Measurements from ENCODE around the gene TNFRSF11A.

Gene TNFRSF11A

DNA sequence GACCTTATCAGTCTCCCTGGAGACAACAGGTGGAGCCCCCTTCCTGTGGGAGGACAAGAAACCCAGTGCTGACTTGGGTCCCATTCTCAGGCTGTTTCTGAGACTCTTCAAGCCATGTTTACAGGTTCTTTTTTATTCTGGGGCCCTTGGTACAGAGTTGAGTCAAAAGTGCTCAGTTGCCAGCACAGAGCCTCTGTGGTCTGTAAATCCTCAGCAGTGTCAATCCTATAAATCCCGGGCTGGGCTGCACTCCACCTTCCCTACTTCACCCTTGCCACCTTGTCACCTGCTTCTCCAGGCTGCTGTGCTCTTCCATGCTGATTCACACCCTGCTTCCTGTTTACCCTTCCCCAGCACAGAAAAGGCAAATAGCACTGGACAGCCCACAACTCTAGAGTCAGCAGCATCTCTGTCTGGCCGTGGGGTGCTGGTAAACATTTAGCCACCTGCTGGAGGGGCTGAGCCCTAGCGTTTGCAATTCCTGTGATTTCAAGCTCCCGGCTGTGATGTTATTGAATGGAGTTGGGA lies 74.7 kb downstream of the TNFRSF11A start:
- TF ChIP-seq, protein P1, sequence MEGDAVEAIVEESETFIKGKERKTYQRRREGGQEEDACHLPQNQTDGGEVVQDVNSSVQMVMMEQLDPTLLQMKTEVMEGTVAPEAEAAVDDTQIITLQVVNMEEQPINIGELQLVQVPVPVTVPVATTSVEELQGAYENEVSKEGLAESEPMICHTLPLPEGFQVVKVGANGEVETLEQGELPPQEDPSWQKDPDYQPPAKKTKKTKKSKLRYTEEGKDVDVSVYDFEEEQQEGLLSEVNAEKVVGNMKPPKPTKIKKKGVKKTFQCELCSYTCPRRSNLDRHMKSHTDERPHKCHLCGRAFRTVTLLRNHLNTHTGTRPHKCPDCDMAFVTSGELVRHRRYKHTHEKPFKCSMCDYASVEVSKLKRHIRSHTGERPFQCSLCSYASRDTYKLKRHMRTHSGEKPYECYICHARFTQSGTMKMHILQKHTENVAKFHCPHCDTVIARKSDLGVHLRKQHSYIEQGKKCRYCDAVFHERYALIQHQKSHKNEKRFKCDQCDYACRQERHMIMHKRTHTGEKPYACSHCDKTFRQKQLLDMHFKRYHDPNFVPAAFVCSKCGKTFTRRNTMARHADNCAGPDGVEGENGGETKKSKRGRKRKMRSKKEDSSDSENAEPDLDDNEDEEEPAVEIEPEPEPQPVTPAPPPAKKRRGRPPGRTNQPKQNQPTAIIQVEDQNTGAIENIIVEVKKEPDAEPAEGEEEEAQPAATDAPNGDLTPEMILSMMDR (IDR thresholded peaks at IDR 0.05): peak; percentile 57; the same call in 1 of the 2 replicates

DNA sequence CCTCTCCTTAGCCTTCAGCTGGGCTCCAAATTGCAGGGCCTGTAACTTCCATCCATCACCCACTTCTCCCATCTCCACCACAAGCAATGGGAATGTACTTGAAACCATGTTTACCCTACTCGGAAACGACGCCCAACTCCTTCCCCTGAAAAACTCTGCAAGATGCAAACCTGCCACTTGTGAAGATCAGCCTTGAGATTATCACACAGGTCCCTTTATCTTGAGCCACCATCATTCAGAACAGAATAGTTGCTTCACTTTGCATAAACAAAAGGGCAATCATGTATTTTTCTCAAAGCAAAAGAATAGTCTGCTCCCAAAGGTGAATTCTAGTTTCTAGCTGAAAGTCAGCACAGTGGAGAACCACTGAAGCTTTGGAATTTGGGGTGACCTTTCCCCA lies 75.8 kb downstream of the TNFRSF11A start:
- TF ChIP-seq, protein P1 (IDR thresholded peaks at IDR 0.05): no peak

DNA sequence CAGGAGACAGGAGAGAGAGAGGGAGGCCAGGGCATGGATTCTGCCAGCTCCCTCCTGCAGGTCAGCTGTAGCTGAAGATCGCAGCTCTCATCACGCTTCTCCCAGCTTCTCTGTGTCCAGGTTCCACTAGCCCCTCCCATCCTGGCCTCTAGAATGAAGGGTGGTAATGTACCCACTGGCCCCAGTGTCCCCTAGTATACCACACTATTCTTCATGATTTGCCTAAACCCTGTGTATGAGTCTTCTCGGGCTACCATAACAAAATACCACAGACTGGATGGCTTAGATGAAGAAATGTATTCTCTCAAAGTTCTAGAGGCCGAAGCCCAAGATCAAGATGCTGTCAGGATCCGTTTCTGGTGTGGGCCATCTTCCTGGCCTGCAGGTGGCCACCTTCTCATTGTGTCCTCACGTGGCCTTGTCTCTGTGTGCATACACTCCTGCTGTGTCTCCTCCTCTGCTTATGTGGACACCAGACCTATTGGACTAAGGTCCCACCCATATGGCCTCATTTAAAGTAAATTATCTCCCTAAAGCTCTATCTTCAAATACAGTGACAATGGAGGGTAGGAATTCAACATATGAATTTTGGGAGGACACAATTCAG lies 77.3 kb downstream of the TNFRSF11A start:
- TF ChIP-seq, protein P1 (IDR thresholded peaks at IDR 0.05): no peak

DNA sequence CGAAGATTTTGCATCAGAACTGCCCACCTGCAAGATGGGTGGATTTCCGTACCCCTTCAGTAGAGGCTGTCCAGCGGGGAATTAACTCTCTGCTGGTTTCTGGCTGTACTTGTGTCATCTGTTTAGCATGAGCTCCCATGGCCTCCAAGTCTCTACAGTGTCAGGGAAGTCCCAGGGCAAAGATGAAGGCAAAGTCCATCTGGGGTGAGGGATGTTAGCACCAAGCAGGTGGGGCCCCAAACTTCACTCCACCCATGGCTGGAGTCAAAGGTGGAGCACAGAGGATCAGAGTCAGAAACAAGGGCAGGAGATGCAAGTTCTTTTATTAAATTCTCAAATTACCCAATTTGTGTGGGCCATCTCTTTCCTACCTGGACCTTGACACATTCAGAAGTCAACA lies 78.0 kb downstream of the TNFRSF11A start:
- TF ChIP-seq, protein P1 (IDR thresholded peaks at IDR 0.05): no peak

DNA sequence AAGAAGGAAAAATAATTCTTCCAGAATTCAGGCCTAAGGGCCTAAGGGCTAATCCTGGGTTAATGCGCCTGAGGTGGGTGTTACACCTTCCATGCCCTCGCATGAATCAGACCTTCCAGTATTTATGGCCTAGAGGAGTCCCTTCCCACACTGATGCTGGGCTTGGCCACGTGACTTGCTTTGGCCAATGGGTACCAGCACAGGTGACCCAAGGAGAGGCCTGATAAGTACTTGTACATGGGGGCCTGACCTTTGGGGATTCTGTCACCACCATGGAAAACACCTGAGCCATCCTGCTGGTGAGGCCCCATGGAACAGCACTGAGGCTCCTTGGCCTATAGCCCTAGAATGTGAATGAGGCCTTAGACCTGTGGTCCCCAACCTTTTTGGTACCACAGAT lies 79.8 kb downstream of the TNFRSF11A start:
- TF ChIP-seq, protein P1 (IDR thresholded peaks at IDR 0.05): no peak

DNA sequence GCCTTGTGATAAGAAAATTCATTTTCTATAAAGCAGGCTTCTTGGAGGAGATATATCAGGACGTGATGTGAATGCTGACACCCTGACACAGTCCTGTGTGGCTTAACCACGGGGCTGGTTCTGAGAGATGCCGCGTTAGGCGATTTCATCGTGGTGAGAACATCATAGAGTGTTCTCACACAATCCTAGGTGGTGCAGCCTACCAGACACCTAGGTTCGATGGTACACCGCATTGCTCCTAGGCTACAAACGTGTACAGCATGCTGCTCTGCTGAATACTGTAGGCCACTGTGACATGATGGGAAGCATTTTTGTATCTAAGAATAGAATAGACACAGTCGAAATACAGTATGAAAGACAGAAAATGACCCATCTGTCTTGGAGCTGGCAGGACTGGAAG lies 82.5 kb downstream of the TNFRSF11A start:
- TF ChIP-seq, protein P1 (IDR thresholded peaks at IDR 0.05): no peak

DNA sequence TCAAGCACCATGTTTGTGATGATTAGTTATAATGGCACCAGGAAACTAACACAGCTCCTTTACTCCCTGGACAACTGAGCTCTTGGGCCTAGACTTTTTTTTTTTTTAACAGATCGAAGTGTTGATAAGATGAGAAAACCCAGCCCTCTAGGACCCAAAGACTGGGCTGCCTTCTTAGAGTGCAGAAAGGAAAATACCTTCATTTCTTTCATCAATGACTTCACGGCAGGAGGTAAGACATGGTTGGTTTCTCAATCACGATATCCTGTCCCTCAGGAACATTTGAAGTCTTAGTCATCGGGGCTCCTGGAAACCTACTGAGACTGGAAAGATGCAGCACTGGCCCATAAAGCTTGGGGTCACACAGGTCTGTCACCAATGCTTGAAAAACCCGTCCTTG lies 84.7 kb downstream of the TNFRSF11A start:
- TF ChIP-seq, protein P1 (IDR thresholded peaks at IDR 0.05): no peak

All from LNCAP (cell line).